Stimulated activated CD4-positive, alpha-beta T cell treated with anti-CD3 and anti-CD28 coated beads, Interleukin-2, amount 100 ng/mL, for 4 hours (primary cell): ENCODE measurements around the gene ZNF708.
"Not testable (repeated sequence)": the region's sequence is repeated elsewhere in the genome, so short reads cannot be mapped to it uniquely, and the experiment has no call there.

Experiments used
- DNase-seq: peaks from one replicate; pipeline ENCODE4 v3.0.0-alpha.2; 2020; ENCODE audit warnings: low read depth

The ZNF708 gene

GRCh38 chr19:21260164-21260847 is 68.9 kb downstream of the ZNF708 start:
- DNase-seq = no peak

- DNase-seq = not testable (repeated sequence)
Observed at GRCh38 chr19:21259421-21260124, 69.6 kb downstream of the ZNF708 start.

GRCh38 chr19:21256722-21257121 is 72.5 kb downstream of the ZNF708 start:
- DNase-seq = no peak
